ENCODE results near the gene HLF. TPM values are rescaled to one million over a fixed set of nuclear protein-coding genes. Genes with fewer than 3 reads are reported as not detected.

HLF gene
- total RNA-seq, 4 donors from 2014 or later, result 19.8 to 46.7 (median 29.9) TPM

DNA sequence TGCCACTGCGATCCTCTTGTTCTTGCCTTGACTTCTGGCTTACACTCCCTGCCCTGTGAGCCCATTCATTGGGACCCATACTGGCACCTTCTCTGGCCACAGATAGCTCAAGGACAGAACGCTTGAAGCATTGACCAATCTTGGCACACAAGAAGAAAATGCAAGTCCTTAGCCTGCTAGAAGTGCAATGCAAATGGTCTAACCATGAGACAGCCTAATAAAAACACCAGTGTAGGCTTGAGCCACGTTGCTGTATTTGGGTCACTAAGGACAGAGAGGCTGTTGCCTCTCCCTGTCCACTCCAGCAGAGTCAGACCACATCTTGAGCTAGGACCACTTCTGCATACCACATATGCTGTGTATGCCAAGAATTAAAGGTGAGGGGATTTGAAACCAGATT, 41.2 kb upstream of the HLF start:
- TF ChIP-seq, protein P1, sequence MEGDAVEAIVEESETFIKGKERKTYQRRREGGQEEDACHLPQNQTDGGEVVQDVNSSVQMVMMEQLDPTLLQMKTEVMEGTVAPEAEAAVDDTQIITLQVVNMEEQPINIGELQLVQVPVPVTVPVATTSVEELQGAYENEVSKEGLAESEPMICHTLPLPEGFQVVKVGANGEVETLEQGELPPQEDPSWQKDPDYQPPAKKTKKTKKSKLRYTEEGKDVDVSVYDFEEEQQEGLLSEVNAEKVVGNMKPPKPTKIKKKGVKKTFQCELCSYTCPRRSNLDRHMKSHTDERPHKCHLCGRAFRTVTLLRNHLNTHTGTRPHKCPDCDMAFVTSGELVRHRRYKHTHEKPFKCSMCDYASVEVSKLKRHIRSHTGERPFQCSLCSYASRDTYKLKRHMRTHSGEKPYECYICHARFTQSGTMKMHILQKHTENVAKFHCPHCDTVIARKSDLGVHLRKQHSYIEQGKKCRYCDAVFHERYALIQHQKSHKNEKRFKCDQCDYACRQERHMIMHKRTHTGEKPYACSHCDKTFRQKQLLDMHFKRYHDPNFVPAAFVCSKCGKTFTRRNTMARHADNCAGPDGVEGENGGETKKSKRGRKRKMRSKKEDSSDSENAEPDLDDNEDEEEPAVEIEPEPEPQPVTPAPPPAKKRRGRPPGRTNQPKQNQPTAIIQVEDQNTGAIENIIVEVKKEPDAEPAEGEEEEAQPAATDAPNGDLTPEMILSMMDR (IDR thresholded peaks at IDR 0.05), result no peak
- TF ChIP-seq POLR2A (IDR thresholded peaks at IDR 0.05), result no peak
- DNase-seq (ENCODE audit: low spot score in 2 of 2), result no peak
- 80 to 84% methylated on average over 3 of the region's 3 CpGs for WGBS, 2 donors
- intact Hi-C loops (cut with DNase I; ENCODE audit: low total_unique reads), result no loop called here
- H3K4me3 ChIP-seq (ENCODE audit: low read depth, poor library complexity, severe bottlenecking), result no peak overlapping the region

DNA sequence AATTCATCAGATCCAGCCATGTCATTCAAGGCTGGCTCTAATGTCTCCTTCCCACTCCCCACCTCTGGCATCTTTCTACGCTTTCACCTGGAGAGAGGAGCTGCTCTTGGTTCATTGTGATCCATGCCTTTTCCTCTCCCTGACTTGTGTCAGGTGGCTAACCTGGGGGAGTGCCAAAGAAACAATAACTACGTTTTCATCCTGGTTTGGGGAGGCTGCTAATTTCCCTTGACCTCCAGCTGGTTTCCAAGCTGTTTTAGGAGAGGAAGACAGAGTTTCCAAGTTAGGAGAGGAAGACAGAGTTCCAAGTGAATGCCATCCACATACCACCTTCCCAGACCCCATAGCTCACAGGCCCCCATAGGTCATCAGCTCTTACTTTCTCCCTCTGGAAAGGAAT, 40.0 kb upstream of the HLF start:
- no peak overlapping the region for H3K4me3 ChIP-seq (ENCODE audit: low read depth, poor library complexity, severe bottlenecking)
- intact Hi-C loops (cut with DNase I; ENCODE audit: low total_unique reads), result no loop called here
- DNase-seq (ENCODE audit: low spot score in 2 of 2), result no peak
- 73 to 75% methylated on average over 2 of the region's 2 CpGs for WGBS, 2 donors
- TF ChIP-seq, protein P1 (IDR thresholded peaks at IDR 0.05), result no peak
- TF ChIP-seq POLR2A (IDR thresholded peaks at IDR 0.05), result no peak

DNA sequence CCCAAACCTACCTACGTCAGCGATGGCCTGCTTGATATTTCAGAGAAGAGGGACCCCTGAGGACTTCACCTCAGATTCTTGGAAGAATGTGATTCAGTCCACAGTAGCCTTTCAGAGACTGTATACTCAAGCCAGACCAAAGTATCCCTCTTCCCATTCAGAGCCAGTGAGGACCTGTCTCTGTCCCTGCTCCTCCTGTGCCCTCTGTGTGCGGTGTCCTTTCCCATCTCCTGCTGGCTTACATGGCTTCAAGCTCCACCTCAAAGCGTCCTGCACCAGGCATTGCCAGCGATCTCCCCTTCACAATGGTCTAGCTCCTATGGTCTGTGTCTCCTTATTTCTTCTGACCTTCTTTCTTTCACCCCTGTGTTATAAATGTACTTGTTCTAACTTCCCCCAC, 39.5 kb upstream of the HLF start:
- intact Hi-C loops (cut with DNase I; ENCODE audit: low total_unique reads), result no loop called here
- no peak overlapping the region for H3K4me3 ChIP-seq (ENCODE audit: low read depth, poor library complexity, severe bottlenecking)
- DNase-seq (ENCODE audit: low spot score in 2 of 2), result no peak
- WGBS, 2 donors, result 95 to 96% methylated on average over 5 of the region's 5 CpGs
- TF ChIP-seq, protein P1 (IDR thresholded peaks at IDR 0.05), result no peak
- no peak for TF ChIP-seq POLR2A (IDR thresholded peaks at IDR 0.05)

DNA sequence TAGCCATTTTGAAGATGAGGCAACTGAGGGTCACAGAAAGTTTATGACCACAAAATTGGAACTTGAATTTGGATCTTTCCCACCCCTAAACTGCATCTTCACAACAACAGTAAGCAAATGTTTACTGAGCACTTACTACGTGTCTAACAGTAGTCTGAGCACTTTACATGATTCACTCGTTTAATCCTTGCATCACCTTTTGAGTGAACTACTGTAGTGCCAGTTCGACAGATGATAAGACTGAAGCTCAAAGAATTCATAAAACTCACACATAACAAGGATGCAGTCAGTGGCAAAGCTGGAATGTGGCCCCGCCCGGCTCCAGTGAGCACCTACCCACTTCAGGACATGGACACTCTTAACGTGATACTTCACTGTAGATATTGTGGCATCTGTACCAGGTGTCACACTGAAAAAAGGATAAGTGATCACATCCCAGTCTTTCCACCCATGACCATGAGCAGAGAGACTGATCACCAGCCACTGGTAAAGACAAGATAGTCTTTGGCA, 36.0 kb upstream of the HLF start:
- H3K4me3 ChIP-seq (ENCODE audit: low read depth, poor library complexity, severe bottlenecking), result no peak overlapping the region
- intact Hi-C loops (cut with DNase I; ENCODE audit: low total_unique reads), result no loop called here
- no peak for TF ChIP-seq POLR2A (IDR thresholded peaks at IDR 0.05)
- TF ChIP-seq, protein P1 (IDR thresholded peaks at IDR 0.05), result no peak
- no peak for DNase-seq (ENCODE audit: low spot score in 2 of 2)
- WGBS, 2 donors, result 52 to 62% methylated on average over 6 of the region's 6 CpGs

DNA sequence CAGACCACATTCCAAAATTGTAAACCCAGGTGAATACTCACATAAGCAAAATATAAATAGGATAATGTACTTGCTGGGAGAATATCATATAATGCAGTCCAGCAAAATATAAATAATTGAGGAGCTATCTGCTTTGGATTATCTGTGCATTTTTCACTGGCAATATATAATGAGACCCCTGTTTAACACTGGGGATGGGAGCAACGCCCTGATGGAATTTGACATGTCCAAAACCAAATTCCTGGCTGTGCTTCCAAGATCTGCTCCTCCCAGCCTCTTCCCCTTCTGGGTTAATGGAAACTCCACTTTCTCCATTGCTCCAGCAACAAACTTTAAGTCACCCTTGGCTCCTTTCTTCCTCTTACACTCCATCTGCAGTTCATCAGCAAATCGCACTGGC, 35.5 kb upstream of the HLF start:
- WGBS, 2 donors, result 47 to 61% methylated on average over 2 of the region's 2 CpGs
- TF ChIP-seq, protein P1 (IDR thresholded peaks at IDR 0.05), result no peak
- TF ChIP-seq POLR2A (IDR thresholded peaks at IDR 0.05), result no peak
- intact Hi-C loops (cut with DNase I; ENCODE audit: low total_unique reads), result no loop called here
- H3K4me3 ChIP-seq (ENCODE audit: low read depth, poor library complexity, severe bottlenecking), result no peak overlapping the region
- no peak for DNase-seq (ENCODE audit: low spot score in 2 of 2)

DNA sequence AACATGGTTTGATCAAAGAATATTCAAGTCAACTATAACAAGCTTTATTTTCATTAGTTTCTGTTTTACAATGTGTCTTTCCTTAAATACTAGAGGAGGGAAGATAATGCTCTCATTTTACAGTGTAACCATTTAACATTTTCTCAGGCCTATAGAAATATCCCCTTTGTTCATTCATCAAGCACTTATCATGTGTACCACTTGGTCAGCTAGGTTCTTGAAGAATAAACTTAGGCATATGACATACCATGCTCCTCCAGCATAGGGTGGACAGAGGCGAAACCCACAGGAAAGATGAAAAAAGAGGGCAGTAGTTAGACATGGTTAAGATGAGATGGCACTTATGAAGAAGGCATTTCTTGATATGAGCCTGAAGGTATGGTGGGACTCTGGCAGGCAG, 34.0 kb upstream of the HLF start:
- no peak overlapping the region for H3K4me3 ChIP-seq (ENCODE audit: low read depth, poor library complexity, severe bottlenecking)
- DNase-seq (ENCODE audit: low spot score in 2 of 2), result no peak
- intact Hi-C loops (cut with DNase I; ENCODE audit: low total_unique reads), result no loop called here
- 90 to 93% methylated on average over 1 of the region's 1 CpG for WGBS, 2 donors
- TF ChIP-seq, protein P1 (IDR thresholded peaks at IDR 0.05), result no peak

Measured in lower leg skin (tissue), 4 donors.